ENCODE measurements around the gene CLCA2. TPM values are rescaled to one million over a fixed set of nuclear protein-coding genes. Genes with fewer than 3 reads are reported as not detected.

CLCA2 gene
- total and polyA plus RNA-seq, 7 experiments from 2014 or later: not detected

DNA sequence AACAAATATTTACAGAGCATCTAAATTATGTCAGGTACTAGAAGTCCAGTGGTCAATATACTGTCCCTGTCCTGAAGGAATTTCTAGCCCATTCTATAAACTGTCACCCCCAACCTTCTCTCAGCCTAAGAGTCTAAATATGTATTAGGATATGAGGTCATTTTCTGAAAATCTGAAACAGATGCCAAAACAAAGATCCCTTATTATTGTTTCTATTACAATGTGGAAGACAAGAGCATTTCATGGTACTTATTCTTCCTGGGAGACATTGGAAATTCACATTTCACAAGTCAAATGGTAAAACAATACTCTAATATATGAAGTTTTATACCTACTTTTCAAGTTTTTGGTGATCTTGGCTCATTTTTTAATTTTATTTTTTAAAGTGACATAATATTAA is 47.3 kb downstream of the CLCA2 start:
- H3K27ac ChIP-seq (ENCODE audit: low read depth, low read length): no peak overlapping the region
- no peaks in the 10 kb centered on the region for H3K36me3 ChIP-seq (ENCODE audit: control insufficient read depth in 2 of 3, insufficient read depth in 3 of 3, low read length in 3 of 3)
- intact Hi-C loops (cut with micrococcal nuclease): loop anchor here in 1 of 2 donors (5.0 kb wide), 1 partner anchor 44 kb away; no protein-coding TSS in a partner anchor
- no peak overlapping the region for H3K4me3 ChIP-seq (ENCODE audit: low read length)
- Mint-ChIP-seq H3K27me3 (peaks cover 7 to 33% (median 11%) of the 10 kb centered on the region in 5 donors), H3K36me3 (no peaks in the 10 kb centered on the region), H3K4me3 (no peak overlapping the region), H3K4me1 (peaks cover 0 to 3% (median 0%) of the 10 kb centered on the region in 7 donors), H3K9me3 (no peaks in the 10 kb centered on the region), H3K27ac (no peak overlapping the region)
- H3K27me3 ChIP-seq (ENCODE audit: control insufficient read depth in 2 of 2, insufficient read depth in 2 of 2, low read length in 2 of 2): peaks cover 0 to 3% of the 10 kb centered on the region in 2 donors
- DNase-seq: no peak
- CTCF ChIA-PET: interaction anchor here (1.0 to 1.4 kb wide), 2 partner anchors 51 to 54 kb away, joined by 3 to 4 read pairs; no protein-coding TSS in a partner anchor
- POLR2A ChIA-PET: interaction anchor here (0.7 kb wide), 1 partner anchor 10 kb away, joined by 3 read pairs; no protein-coding TSS in a partner anchor
- no peaks in the 10 kb centered on the region for H3K9me3 ChIP-seq (ENCODE audit: control insufficient read depth in 2 of 3, low read length in 3 of 3)
- ATAC-seq: no peak
- H3K4me1 ChIP-seq (ENCODE audit: control insufficient read depth in 2 of 2, insufficient read depth in 2 of 2, low read length in 2 of 2): no peaks in the 10 kb centered on the region

DNA sequence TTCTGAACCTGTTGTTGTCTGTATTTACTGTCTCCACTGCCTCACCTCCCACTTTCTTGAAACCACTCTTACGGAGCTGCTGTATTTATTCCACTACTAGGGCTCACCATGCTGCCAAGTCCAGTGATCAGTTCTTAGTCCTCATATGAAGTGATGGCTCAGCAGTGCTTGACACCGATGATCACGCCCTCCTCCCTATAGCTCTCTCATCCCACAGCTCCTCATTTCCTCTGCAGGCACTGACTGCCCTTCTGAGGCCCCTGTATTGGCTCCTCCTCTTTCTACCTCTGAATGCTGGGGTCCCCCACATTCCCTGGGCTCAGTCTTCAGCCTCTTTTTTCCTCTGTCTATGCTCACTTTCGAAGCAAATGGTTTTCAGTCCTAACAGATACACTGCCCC is 48.2 kb downstream of the CLCA2 start:
- Histone ChIP-seq H3K9me3 (ENCODE audit: control insufficient read depth in 2 of 3, low read length in 3 of 3) (no peaks in the 10 kb centered on the region), H3K36me3 (ENCODE audit: control insufficient read depth in 2 of 3, insufficient read depth in 3 of 3, low read length in 3 of 3) (no peaks in the 10 kb centered on the region), H3K27ac (ENCODE audit: low read depth, low read length) (no peak overlapping the region), H3K4me1 (ENCODE audit: control insufficient read depth in 2 of 2, insufficient read depth in 2 of 2, low read length in 2 of 2) (no peaks in the 10 kb centered on the region), H3K27me3 (ENCODE audit: control insufficient read depth in 2 of 2, insufficient read depth in 2 of 2, low read length in 2 of 2) (peaks cover 0 to 3% of the 10 kb centered on the region in 2 donors), H3K4me3 (ENCODE audit: low read length) (no peak overlapping the region)
- H3K4me3 Mint-ChIP-seq: no peak overlapping the region
- intact Hi-C loops (cut with micrococcal nuclease): loop anchor here in 1 of 2 donors (5.0 kb wide), 1 partner anchor 45 kb away; no protein-coding TSS in a partner anchor
- H3K36me3 Mint-ChIP-seq: no peaks in the 10 kb centered on the region
- no peak overlapping the region for H3K27ac Mint-ChIP-seq
- CTCF ChIA-PET: interaction anchor here (1.4 kb wide), 2 partner anchors 27 to 55 kb away, joined by 4 read pairs; no protein-coding TSS in a partner anchor
- H3K27me3 Mint-ChIP-seq: peaks cover 7 to 29% (median 11%) of the 10 kb centered on the region in 5 donors
- ATAC-seq: no peak
- H3K9me3 Mint-ChIP-seq: no peaks in the 10 kb centered on the region
- peaks cover 0 to 3% (median 0%) of the 10 kb centered on the region in 7 donors for H3K4me1 Mint-ChIP-seq
- POLR2A ChIA-PET: interaction anchor here (0.7 kb wide), 1 partner anchor 9 kb away, joined by 3 read pairs; no protein-coding TSS in a partner anchor
- no peak for DNase-seq

DNA sequence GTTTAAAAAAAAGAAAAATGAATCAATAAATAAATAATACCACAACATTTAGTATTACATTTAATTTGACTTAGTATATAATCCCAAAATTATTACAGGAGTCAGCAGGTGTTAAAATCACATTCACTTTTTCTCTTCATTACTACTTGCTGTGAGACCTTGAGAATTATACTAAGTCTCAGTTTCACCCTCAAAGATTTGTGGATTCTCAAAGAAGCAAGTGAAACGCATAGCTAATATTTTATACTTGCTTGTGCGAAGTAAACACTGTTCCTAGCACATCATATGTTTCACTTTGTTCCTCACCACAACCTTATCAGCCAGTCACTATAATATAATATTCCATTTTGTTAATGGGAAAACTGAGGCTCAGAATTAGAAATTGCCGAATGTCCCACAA is 48.8 kb downstream of the CLCA2 start:
- no peak for ATAC-seq
- intact Hi-C loops (cut with micrococcal nuclease): loop anchor here in 1 of 2 donors (5.0 kb wide), 1 partner anchor 45 kb away; no protein-coding TSS in a partner anchor
- DNase-seq: no peak
- peaks cover 7 to 29% (median 11%) of the 10 kb centered on the region in 5 donors for H3K27me3 Mint-ChIP-seq
- peaks cover 0 to 3% of the 10 kb centered on the region in 2 donors for H3K27me3 ChIP-seq (ENCODE audit: control insufficient read depth in 2 of 2, insufficient read depth in 2 of 2, low read length in 2 of 2)
- no peaks in the 10 kb centered on the region for H3K36me3 Mint-ChIP-seq
- no peak overlapping the region for H3K27ac Mint-ChIP-seq
- no peaks in the 10 kb centered on the region for H3K9me3 Mint-ChIP-seq
- H3K4me1 ChIP-seq (ENCODE audit: control insufficient read depth in 2 of 2, insufficient read depth in 2 of 2, low read length in 2 of 2): no peaks in the 10 kb centered on the region
- no peak overlapping the region for H3K4me3 ChIP-seq (ENCODE audit: low read length)
- ChIA-PET POLR2A (no interaction called here), CTCF (interaction anchor here (1.3 to 3.2 kb wide), 4 partner anchors 26 to 269 kb away, joined by 4 to 14 read pairs (median 4); no protein-coding TSS in a partner anchor)
- no peak overlapping the region for H3K27ac ChIP-seq (ENCODE audit: low read depth, low read length)
- no peaks in the 10 kb centered on the region for H3K36me3 ChIP-seq (ENCODE audit: control insufficient read depth in 2 of 3, insufficient read depth in 3 of 3, low read length in 3 of 3)
- no peaks in the 10 kb centered on the region for H3K9me3 ChIP-seq (ENCODE audit: control insufficient read depth in 2 of 3, low read length in 3 of 3)
- H3K4me1 Mint-ChIP-seq: peaks cover 0 to 3% (median 0%) of the 10 kb centered on the region in 7 donors
- no peak overlapping the region for H3K4me3 Mint-ChIP-seq

DNA sequence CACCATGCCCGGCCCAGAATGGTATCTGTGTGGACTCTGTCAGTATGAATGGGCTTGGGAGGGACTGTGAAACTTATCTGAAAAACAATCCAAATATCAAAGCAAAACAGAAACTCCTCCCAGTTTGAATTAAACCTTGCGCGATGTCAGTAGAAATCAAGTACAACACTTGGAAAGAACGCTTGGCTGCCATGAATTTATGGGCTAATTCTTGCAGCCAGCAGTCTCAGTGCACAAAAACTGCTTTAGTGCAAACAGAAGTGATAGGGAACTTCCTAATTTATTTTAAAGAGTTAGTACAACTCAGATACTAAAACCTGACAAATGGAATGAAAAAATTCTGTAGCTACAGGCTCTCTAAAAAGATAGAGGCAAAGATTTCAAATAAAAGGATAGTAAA is 53.3 kb downstream of the CLCA2 start:
- no peak overlapping the region for H3K4me3 Mint-ChIP-seq
- DNase-seq (no peak), ATAC-seq (no peak)
- CTCF ChIA-PET: no interaction called here
- Histone ChIP-seq H3K9me3 (ENCODE audit: control insufficient read depth in 2 of 3, low read length in 3 of 3) (no peaks in the 10 kb centered on the region), H3K36me3 (ENCODE audit: control insufficient read depth in 2 of 3, insufficient read depth in 3 of 3, low read length in 3 of 3) (no peaks in the 10 kb centered on the region), H3K27me3 (ENCODE audit: control insufficient read depth in 2 of 2, insufficient read depth in 2 of 2, low read length in 2 of 2) (peaks cover 2 to 3% of the 10 kb centered on the region in 2 donors), H3K27ac (ENCODE audit: low read depth, low read length) (no peak overlapping the region), H3K4me1 (ENCODE audit: control insufficient read depth in 2 of 2, insufficient read depth in 2 of 2, low read length in 2 of 2) (no peaks in the 10 kb centered on the region), H3K4me3 (ENCODE audit: low read length) (no peak overlapping the region)
- intact Hi-C loops (cut with micrococcal nuclease): no loop called here
- H3K9me3 Mint-ChIP-seq: peaks cover 0 to 2% (median 0%) of the 10 kb centered on the region in 11 donors
- no peaks in the 10 kb centered on the region for H3K36me3 Mint-ChIP-seq
- POLR2A ChIA-PET: no interaction called here
- H3K27me3 Mint-ChIP-seq: peaks cover 0 to 12% (median 3%) of the 10 kb centered on the region in 5 donors
- H3K4me1 Mint-ChIP-seq: no peaks in the 10 kb centered on the region
- H3K27ac Mint-ChIP-seq: no peak overlapping the region

DNA sequence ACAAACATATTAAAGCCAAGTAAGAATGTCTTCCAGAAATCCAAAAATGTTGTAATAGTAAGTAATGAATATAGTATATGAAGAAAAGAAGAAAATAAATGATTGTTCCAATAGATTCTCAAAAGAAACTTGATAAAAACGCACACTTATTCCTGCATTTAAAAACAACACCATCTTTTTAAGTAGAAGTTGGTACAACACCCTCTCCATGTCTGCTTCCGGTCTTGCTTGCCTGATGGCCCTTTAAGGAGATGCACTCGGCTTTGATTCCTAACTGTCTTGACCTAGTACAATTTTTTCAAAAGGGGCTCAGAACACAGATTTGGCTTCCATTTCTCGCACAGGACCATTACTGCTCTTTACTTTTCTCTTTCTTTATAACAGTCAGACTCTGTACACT is 53.7 kb downstream of the CLCA2 start:
- H3K27ac Mint-ChIP-seq: no peak overlapping the region
- H3K9me3 ChIP-seq (ENCODE audit: control insufficient read depth in 2 of 3, low read length in 3 of 3): no peaks in the 10 kb centered on the region
- DNase-seq (no peak), ATAC-seq (no peak)
- no peaks in the 10 kb centered on the region for H3K36me3 ChIP-seq (ENCODE audit: control insufficient read depth in 2 of 3, insufficient read depth in 3 of 3, low read length in 3 of 3)
- CTCF ChIA-PET: no interaction called here
- intact Hi-C loops (cut with micrococcal nuclease): no loop called here
- no peaks in the 10 kb centered on the region for H3K4me1 Mint-ChIP-seq
- H3K27ac ChIP-seq (ENCODE audit: low read depth, low read length): no peak overlapping the region
- H3K9me3 Mint-ChIP-seq: peaks cover 0 to 2% (median 0%) of the 10 kb centered on the region in 11 donors
- POLR2A ChIA-PET: no interaction called here
- no peaks in the 10 kb centered on the region for H3K36me3 Mint-ChIP-seq
- no peaks in the 10 kb centered on the region for H3K4me1 ChIP-seq (ENCODE audit: control insufficient read depth in 2 of 2, insufficient read depth in 2 of 2, low read length in 2 of 2)
- peaks cover 2 to 3% of the 10 kb centered on the region in 2 donors for H3K27me3 ChIP-seq (ENCODE audit: control insufficient read depth in 2 of 2, insufficient read depth in 2 of 2, low read length in 2 of 2)
- no peak overlapping the region for H3K4me3 ChIP-seq (ENCODE audit: low read length)
- peaks cover 0 to 11% (median 0%) of the 10 kb centered on the region in 5 donors for H3K27me3 Mint-ChIP-seq
- H3K4me3 Mint-ChIP-seq: no peak overlapping the region

DNA sequence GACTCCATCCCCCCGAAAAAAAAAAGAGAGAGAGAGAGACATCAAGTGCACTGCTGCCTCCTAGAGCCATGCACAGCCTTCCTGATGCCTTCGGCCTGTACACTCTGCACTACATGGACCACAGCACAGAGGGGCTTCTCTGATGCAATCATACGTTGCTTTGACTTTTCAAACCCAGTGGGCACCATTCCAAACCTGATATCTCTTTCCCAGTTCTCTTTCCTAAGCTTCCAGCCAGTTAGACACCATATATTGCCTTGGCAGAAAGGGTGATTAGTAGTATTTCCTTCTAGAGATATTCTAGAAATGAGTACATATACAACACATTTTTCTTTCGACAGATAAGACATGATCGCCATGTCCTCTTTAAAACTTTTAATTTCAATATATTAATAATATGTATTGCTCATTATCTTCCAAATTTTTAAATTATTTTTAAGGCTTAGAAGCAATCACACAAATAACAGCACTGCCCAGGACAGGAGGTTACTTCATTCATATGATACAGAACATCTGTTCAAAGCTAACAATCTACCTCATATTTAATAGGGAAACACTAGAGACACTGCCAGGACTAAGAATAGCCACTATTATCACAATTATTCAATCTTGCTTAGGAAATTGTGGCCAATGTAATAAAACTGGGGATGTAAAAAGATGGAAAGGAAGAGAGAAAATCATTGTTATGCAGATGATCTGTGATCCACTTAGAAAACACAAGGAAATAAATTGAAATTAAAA is 54.6 kb downstream of the CLCA2 start:
- H3K4me3 ChIP-seq (ENCODE audit: low read length): no peak overlapping the region
- Mint-ChIP-seq H3K36me3 (no peaks in the 10 kb centered on the region), H3K4me1 (no peaks in the 10 kb centered on the region), H3K27me3 (peaks cover 0 to 9% (median 0%) of the 10 kb centered on the region in 5 donors), H3K27ac (no peak overlapping the region), H3K9me3 (peaks cover 0 to 2% (median 0%) of the 10 kb centered on the region in 11 donors), H3K4me3 (no peak overlapping the region)
- no peaks in the 10 kb centered on the region for H3K4me1 ChIP-seq (ENCODE audit: control insufficient read depth in 2 of 2, insufficient read depth in 2 of 2, low read length in 2 of 2)
- no peak for ATAC-seq
- H3K9me3 ChIP-seq (ENCODE audit: control insufficient read depth in 2 of 3, low read length in 3 of 3): no peaks in the 10 kb centered on the region
- H3K36me3 ChIP-seq (ENCODE audit: control insufficient read depth in 2 of 3, insufficient read depth in 3 of 3, low read length in 3 of 3): no peaks in the 10 kb centered on the region
- intact Hi-C loops (cut with micrococcal nuclease): no loop called here
- DNase-seq: no peak
- no peak overlapping the region for H3K27ac ChIP-seq (ENCODE audit: low read depth, low read length)
- POLR2A ChIA-PET: no interaction called here
- CTCF ChIA-PET: no interaction called here
- H3K27me3 ChIP-seq (ENCODE audit: control insufficient read depth in 2 of 2, insufficient read depth in 2 of 2, low read length in 2 of 2): peaks cover under 1 to 2% of the 10 kb centered on the region in 2 donors

Measured in naive thymus-derived CD4-positive, alpha-beta T cell (primary cell).